ENCODE measurements around the gene ANKRD63. TPM values are rescaled to one million over a fixed set of nuclear protein-coding genes. Genes with fewer than 3 reads are reported as not detected.

The ANKRD63 gene
- total RNA-seq, 6 experiments from 2014 or later = not detected

DNA sequence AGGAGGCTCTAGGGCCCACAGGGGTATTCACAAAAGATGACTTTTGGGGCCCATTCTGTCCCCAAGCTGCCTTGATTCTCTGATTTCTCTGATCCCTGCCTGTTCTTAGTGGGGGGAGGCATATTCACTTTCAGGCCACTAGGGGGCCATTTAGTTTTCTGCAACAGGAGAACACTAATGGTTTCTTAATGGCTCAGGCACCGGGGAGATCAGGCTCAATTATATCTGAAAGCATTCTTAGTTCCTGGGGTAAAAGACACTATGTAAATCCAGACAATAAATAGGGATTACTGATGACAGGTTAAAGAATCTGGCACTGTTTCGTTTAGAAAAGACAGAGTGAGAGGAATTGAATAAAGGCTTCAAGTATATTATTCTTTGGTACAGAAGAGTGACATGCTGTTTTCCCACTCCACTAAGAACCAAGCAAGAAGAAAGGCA is 38.1 kb upstream of the ANKRD63 start:
- peak; percentile 53 for DNase-seq
- Mint-ChIP-seq H3K4me3 (no peak overlapping the region), H3K27me3 (ENCODE audit: insufficient read depth) (peaks cover 2% of the 10 kb centered on the region), H3K9me3 (no peaks in the 10 kb centered on the region), H3K36me3 (ENCODE audit: low read depth) (peaks cover 9% of the 10 kb centered on the region; the same call in 1 of the 2 replicates), H3K27ac (no peak overlapping the region), H3K4me1 (ENCODE audit: low read depth) (peaks cover 35% of the 10 kb centered on the region)
- TF ChIP-seq, protein P1, sequence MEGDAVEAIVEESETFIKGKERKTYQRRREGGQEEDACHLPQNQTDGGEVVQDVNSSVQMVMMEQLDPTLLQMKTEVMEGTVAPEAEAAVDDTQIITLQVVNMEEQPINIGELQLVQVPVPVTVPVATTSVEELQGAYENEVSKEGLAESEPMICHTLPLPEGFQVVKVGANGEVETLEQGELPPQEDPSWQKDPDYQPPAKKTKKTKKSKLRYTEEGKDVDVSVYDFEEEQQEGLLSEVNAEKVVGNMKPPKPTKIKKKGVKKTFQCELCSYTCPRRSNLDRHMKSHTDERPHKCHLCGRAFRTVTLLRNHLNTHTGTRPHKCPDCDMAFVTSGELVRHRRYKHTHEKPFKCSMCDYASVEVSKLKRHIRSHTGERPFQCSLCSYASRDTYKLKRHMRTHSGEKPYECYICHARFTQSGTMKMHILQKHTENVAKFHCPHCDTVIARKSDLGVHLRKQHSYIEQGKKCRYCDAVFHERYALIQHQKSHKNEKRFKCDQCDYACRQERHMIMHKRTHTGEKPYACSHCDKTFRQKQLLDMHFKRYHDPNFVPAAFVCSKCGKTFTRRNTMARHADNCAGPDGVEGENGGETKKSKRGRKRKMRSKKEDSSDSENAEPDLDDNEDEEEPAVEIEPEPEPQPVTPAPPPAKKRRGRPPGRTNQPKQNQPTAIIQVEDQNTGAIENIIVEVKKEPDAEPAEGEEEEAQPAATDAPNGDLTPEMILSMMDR (IDR thresholded peaks at IDR 0.05) = peak; percentile 92

DNA sequence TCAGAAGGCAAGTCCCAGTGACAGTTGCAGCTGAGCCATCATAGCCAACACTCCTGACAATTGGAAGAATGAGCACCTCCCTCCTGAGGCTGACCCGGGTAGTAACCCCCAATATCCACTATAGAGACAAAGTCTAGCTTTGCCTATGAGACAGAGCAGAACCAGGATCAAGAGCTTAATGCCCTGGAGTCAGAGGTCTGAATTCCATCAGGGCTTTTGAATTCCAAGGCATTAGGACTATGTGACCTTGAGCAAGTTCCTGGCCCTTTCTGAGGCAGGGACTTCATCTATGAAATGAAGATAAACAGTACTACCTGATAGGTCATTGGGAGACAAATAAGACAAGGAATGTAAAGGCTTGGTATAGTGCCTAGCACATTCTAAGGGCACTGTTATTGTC is 37.5 kb upstream of the ANKRD63 start:
- no peak overlapping the region for H3K4me3 Mint-ChIP-seq
- peaks cover 2% of the 10 kb centered on the region for H3K27me3 Mint-ChIP-seq (ENCODE audit: insufficient read depth)
- H3K36me3 Mint-ChIP-seq (ENCODE audit: low read depth) = peaks cover 5% of the 10 kb centered on the region; the same call in 1 of the 2 replicates
- TF ChIP-seq, protein P1 (IDR thresholded peaks at IDR 0.05) = no peak
- H3K9me3 Mint-ChIP-seq = no peaks in the 10 kb centered on the region
- DNase-seq = no peak
- no peak overlapping the region; the same call in 1 of the 2 replicates for H3K27ac Mint-ChIP-seq
- H3K4me1 Mint-ChIP-seq (ENCODE audit: low read depth) = peaks cover 35% of the 10 kb centered on the region

DNA sequence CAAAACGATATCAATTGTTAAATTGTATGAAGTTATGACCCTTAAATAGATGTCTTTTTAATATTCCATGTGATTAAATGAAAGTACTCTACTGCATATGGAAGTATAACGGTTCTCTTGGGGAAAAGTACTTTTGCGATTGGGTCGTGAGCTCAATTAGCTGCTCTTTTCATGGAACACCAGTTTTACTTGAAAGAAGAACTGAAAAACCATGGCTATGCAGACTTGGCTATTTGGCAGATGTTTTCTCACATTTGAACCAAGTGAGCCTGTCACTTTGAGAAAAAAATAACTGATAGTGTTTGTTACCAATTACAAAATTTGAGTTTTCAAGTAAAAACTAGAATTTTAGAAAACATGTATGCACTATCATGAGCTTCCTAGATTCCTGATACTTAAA is 34.7 kb upstream of the ANKRD63 start:
- Mint-ChIP-seq H3K4me1 (ENCODE audit: low read depth) (peaks cover 53% of the 10 kb centered on the region), H3K27me3 (ENCODE audit: insufficient read depth) (no peaks in the 10 kb centered on the region; the same call in 1 of the 2 replicates), H3K27ac (no peak overlapping the region), H3K9me3 (no peaks in the 10 kb centered on the region), H3K4me3 (no peak overlapping the region), H3K36me3 (ENCODE audit: low read depth) (no peaks in the 10 kb centered on the region)
- DNase-seq = no peak
- TF ChIP-seq, protein P1 (IDR thresholded peaks at IDR 0.05) = no peak

DNA sequence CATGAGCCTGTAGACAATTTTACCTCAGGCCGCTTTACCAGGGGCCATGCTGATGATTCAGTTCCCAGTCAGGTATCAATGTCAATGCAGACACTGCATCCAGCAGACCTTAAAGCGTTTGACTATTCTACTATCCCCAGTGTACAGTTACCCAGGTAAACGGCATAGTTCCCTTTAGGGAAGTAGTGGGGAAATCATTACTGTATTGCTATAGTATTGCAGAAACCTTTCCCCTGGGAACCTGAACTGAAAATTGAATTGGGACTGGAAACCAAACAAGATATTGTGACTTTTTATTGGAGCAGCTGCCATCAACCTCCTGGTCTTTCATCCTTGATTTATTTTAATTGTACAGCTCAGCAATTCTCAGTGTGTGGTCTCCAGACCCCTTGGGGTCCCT is 34.1 kb upstream of the ANKRD63 start:
- Mint-ChIP-seq H3K27ac (no peak overlapping the region), H3K4me1 (ENCODE audit: low read depth) (peaks cover 47% of the 10 kb centered on the region), H3K36me3 (ENCODE audit: low read depth) (no peaks in the 10 kb centered on the region), H3K27me3 (ENCODE audit: insufficient read depth) (no peaks in the 10 kb centered on the region; the same call in 1 of the 2 replicates), H3K9me3 (no peaks in the 10 kb centered on the region), H3K4me3 (no peak overlapping the region)
- TF ChIP-seq, protein P1 (IDR thresholded peaks at IDR 0.05) = no peak
- DNase-seq = no peak

DNA sequence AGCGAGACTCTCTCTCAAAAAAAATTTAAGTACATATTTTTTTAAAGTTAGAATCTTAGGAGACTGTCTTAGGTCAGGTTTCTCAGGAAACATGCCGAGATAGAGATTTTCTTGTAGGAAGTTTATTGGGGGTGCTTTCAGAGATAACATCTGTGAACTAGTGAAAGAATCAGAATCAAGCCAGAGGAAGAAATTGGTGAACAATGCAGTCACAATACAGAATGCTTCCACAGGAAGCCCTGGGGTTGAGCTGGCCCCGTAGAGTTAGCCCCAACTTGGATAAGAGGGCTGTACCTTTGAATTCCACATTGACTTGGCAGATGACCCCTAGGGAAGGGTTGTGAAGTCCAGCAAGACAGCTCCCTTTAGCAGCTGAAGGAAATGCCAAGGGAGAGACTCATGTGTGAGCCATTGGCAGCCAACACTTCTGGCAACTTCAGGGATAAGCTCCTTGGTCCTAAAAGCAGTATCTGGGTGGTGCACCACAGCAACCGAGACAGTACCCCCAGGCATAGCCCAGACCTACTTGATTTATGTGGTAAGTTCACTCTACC is 31.9 kb upstream of the ANKRD63 start:
- peak; percentile 62 for DNase-seq
- H3K27me3 Mint-ChIP-seq (ENCODE audit: insufficient read depth) = no peaks in the 10 kb centered on the region; the same call in 1 of the 2 replicates

More for the DNA sequence above, 31.9 kb upstream of the ANKRD63 start:
- Mint-ChIP-seq H3K4me1 (ENCODE audit: low read depth) (peaks cover 32% of the 10 kb centered on the region), H3K9me3 (no peaks in the 10 kb centered on the region), H3K27ac (no peak overlapping the region), H3K36me3 (ENCODE audit: low read depth) (no peaks in the 10 kb centered on the region), H3K4me3 (no peak overlapping the region)
- TF ChIP-seq, protein P1 (IDR thresholded peaks at IDR 0.05) = no peak
